ENCODE results near the gene ATP5PO.

DNA sequence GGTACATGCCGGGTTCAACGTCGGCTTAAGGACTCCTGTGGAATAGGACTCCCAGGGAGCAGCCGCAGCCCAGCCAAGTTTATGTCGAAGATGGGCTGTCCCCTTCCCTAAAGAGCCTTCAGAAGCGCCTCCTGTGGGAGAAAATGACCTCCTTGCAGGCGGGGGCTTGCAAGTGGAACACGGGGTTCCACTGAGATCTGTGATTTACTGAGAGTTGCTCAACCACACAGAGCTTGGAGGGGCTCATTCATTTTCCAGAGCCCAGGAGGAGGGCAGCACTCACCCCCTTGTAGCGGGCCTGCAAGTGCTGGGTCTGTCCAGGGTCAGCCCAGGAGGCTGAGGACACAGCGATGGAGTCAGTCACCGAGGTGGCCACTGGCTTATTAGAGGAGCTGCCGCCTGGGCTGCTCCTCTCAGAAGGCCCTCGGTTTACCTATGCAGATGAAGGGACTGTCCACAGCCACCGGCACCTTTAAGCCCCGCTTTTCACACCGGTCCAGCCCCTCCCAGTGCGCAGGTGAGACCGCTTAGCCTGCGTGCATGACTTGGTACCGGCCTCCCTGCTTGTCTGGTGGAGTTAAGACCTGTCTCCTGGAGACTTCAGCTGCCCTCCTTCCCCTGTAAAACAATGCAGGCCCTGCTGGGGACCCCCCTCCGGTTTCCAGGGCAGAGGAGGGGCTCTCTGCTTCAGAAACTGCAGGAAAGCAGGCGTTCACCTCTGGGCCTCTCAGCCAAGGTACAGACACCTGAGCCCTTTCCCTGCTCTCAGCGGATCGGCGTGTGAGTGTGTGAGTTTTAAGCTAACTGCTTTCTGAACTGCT is 57.5 kb downstream of the ATP5PO start:
- TF ChIP-seq POLR2A (IDR thresholded peaks at IDR 0.05): no peak
- TF ChIP-seq, protein P1, sequence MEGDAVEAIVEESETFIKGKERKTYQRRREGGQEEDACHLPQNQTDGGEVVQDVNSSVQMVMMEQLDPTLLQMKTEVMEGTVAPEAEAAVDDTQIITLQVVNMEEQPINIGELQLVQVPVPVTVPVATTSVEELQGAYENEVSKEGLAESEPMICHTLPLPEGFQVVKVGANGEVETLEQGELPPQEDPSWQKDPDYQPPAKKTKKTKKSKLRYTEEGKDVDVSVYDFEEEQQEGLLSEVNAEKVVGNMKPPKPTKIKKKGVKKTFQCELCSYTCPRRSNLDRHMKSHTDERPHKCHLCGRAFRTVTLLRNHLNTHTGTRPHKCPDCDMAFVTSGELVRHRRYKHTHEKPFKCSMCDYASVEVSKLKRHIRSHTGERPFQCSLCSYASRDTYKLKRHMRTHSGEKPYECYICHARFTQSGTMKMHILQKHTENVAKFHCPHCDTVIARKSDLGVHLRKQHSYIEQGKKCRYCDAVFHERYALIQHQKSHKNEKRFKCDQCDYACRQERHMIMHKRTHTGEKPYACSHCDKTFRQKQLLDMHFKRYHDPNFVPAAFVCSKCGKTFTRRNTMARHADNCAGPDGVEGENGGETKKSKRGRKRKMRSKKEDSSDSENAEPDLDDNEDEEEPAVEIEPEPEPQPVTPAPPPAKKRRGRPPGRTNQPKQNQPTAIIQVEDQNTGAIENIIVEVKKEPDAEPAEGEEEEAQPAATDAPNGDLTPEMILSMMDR (IDR thresholded peaks at IDR 0.05): no peak
- no peak for TF ChIP-seq POLR2AphosphoS5 (IDR thresholded peaks at IDR 0.05)
- no peak for TF ChIP-seq EP300 (IDR thresholded peaks at IDR 0.05)
